Fibroblast of villous mesenchyme (primary cell): ENCODE measurements around the gene ABI3. TPM values are rescaled to one million over a fixed set of nuclear protein-coding genes. Genes with fewer than 3 reads are reported as not detected.
A peak's percentile ranks its signal among the peaks of the same experiment; 100 is the strongest.

Experiments
- DNase-seq: peaks from one replicate; pipeline ENCODE4 v3.0.0-alpha.2; 2010; ENCODE audit warnings: low read depth
- H3K4me3 ChIP-seq: 2 replicates; pipeline ENCODE4 v1.5.1; 2011; ENCODE audit warnings: low read depth, mild to moderate bottlenecking, low read length
- total RNA-seq: library from RNA; depleted of rRNA; stranded (reverse); fragments of >200 nt; gene quantifications from 2 replicates; pipeline ENCODE4 v1.2.3, GENCODE V29; 2012
- TF ChIP-seq, protein P1 (sequence below): IDR thresholded peaks from 2 replicates; pipeline ENCODE4 v1.5.1; 2012; ENCODE audit warnings: low read depth, mild to moderate bottlenecking, low read length; ENCODE audit not compliant: insufficient read depth

ABI3 gene
- total RNA-seq, 1 donor: 1.7 TPM

DNA sequence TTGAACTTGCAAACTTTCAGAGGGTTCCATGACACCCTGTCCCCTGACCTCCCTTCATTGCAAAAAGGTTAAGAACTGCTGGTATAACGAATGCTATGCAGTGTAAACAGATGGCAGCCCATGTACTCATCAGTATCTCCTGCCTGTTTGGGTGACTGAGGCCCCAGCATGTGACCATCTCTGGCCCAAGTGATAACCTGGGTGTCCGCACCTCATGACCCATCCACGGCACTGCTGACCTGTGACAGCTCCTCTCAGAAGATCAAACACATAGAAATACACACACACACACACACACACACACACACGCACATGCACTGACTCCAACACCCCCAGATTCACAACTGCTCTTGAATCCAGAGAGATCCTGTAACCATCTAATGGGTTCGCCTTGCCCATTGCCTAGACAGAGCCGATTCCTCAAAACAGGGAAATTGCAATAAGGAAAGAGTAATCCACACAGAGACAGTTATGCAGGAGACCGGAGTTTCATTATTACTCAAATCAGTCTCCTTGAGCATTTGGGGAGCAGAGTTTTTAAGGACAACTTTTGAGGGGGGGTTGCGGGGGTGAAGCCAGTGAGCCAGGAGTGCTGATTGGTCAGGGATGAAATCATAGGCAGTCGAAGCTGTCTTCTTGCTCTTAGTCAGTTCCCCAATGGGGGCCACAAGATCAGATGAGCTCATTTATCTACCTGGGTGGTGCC is 31.3 kb downstream of the ABI3 start:
- H3K4me3 ChIP-seq: no peak overlapping the region
- TF ChIP-seq, protein P1, sequence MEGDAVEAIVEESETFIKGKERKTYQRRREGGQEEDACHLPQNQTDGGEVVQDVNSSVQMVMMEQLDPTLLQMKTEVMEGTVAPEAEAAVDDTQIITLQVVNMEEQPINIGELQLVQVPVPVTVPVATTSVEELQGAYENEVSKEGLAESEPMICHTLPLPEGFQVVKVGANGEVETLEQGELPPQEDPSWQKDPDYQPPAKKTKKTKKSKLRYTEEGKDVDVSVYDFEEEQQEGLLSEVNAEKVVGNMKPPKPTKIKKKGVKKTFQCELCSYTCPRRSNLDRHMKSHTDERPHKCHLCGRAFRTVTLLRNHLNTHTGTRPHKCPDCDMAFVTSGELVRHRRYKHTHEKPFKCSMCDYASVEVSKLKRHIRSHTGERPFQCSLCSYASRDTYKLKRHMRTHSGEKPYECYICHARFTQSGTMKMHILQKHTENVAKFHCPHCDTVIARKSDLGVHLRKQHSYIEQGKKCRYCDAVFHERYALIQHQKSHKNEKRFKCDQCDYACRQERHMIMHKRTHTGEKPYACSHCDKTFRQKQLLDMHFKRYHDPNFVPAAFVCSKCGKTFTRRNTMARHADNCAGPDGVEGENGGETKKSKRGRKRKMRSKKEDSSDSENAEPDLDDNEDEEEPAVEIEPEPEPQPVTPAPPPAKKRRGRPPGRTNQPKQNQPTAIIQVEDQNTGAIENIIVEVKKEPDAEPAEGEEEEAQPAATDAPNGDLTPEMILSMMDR: no peak
- DNase-seq: no peak

DNA sequence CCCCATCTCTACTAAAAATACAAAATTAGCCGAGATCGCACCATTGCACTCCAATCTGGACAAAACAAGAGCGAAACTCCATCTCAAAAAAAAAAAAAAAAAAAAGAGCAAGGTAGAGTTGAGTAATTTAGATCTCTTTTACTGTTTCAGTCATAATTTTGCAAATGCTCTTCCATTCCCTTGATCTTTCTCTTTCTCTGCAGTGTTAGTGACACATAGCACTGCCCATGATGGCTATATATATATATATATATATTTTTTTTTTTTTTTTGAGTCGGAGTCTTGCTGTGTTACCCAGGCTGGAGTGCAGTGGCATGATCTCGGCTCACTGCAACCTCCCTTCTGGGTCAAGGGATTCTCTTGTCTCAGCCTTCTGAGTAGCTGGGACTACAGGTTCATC is 32.3 kb downstream of the ABI3 start:
- no peak overlapping the region for H3K4me3 ChIP-seq
- DNase-seq: no peak
- TF ChIP-seq, protein P1: no peak

DNA sequence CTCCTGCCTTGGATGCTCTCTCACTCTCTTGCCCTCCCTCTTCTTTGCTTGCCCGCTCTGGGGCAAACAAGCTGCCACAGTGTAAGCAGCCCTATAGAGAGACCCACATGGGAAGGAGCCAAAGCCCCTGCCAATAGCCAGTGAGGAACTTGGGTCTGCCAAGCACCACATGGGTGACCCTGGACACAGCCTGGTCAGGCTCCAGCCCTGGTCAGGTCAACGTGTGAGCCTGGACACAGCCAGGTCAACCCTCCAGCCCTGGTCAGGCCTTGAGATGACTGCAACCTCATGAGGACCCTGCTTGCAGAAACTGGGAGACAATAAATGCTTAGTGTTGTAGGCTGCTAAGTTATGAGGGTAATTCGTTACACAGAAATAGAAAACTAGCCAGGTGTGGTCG is 34.3 kb downstream of the ABI3 start:
- TF ChIP-seq, protein P1: no peak
- H3K4me3 ChIP-seq: no peak overlapping the region
- DNase-seq: no peak

DNA sequence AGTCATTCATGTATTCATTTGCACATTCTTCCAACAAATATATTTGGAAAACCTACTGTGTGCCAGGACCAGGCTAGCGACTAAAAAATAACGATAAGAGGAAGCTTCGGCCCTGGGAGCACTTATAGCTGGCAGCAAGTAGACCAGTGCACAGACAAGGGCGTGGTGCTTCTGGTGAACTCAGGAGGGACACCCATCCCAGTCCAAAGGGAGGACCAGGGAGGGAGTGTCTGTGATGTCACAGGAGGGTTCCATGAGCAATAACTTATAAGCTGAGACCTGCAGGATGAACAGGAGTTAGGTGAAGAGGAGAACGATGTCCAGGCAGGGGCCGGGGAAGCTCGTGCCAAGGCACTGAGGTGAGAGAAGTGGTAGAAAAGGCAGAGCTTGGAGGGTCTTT is 37.4 kb downstream of the ABI3 start:
- H3K4me3 ChIP-seq: no peak overlapping the region
- TF ChIP-seq, protein P1: no peak
- DNase-seq: no peak

DNA sequence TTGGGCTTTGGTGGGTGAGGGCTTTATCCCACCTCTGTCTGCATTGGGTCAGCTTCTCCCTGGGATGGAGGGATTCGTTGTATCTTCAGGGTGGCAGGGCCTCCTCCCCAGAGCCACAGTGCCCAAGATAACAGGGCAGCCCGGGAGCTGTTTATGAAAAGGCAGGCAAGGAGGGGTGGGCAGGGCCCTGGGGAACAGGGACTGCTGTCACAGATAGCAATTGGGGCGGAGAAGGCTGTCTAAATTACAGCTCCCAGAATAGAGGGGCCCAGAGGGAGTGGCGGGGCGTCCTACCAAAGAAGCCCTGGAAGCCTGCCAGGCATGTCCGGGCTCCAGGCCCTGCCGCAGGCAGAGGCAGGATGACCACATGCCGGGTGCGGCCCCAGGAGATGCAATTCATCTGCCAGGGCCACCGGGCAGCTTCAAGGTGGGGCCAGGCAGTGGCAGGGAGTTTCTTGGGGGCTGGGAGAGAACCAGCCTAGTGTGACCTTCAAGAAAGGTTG is 38.8 kb downstream of the ABI3 start:
- TF ChIP-seq, protein P1: no peak
- DNase-seq: peak; percentile 27
- H3K4me3 ChIP-seq: no peak overlapping the region

DNA sequence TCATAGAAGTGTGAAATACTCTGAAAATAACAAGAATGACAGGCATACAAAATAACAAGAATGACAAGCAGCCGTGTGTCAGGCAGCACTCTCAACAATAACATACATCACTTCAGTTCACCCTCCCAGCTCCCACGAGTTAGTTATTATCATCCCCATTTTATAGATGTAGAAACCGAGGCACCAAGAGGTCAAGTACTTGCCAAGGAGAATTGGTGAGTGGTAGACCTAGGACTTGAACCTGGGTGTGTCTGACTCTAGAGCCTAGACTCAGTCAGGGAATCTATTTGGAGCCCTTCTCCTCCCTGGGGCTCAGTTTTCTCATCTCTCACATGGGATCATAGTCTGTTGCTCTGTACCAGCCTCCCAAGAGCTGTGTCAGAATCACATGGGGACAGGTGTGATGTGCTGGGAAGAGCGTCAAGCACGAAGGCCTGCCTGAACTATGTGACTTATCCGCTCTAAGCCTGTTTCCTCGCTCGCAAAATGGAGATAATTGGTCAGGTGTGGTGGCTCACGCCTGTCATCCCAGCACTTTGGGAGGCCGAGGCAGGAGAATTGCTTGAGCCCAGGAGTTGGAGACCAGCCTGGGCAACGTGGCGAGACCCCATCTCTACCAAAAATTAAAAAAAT is 39.5 kb downstream of the ABI3 start:
- no peak overlapping the region for H3K4me3 ChIP-seq
- no peak for DNase-seq
- TF ChIP-seq, protein P1: no peak
